HG03558 (cell line): ENCODE data around the gene SEC31A.
"Not testable (repeated sequence)": the region's sequence is repeated elsewhere in the genome, so short reads cannot be mapped to it uniquely, and the experiment has no call there.

Experiments used
- ATAC-seq: cut with Tn5 transposase; IDR thresholded peaks from one replicate; pipeline ENCODE4 v1.9.1; 2021; ENCODE audit warnings: moderate number of reproducible peaks; ENCODE audit not compliant: unreplicated experiment; ENCODE audit errors: extremely low read depth

The SEC31A gene

DNA sequence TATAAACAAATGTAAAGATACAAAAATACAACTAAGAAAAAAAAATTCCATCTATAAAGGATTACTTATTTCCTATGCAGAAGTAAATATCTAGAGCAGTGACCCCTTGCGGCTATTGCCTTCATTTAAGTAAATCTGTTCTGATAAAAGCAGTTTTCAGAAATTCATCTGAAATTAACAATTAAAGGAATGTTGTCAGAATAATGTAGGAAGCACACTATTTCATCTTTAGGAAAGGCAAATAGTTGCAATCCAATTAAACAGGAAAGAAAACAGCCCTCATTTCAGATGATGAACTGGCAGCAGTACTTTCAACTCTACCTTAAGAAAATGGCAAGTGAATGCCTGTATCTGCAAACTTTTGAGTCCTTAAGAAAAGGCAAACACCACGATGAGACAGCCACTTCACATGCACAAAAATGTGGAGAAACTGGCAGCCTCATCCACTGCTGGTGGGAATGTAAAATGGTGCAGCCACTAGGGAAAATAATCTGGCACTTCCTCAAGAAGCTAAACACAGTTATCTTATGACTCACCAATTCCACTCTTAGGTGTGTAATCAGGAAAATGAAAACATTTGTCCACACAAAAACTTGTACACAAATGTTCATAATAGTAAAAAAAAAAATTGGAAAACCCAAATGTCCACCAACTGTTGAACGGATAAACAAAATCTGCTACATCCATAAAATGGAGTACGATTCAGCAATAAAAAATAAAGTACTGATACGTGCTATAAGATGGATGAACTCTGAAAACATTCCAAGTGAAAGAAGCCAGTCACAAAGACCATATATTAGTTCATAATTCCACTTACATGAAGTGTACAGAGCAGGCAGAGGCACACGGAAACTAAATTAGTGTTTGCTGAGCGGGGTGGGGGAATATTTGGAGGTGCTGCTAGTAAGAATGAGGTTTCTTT, 7.6 kb upstream of the SEC31A start:
- no peak for ATAC-seq

- no peak for ATAC-seq
These were observed 5.8 kb upstream of the SEC31A start for GRCh38 chr4:82896755-82897154.

DNA sequence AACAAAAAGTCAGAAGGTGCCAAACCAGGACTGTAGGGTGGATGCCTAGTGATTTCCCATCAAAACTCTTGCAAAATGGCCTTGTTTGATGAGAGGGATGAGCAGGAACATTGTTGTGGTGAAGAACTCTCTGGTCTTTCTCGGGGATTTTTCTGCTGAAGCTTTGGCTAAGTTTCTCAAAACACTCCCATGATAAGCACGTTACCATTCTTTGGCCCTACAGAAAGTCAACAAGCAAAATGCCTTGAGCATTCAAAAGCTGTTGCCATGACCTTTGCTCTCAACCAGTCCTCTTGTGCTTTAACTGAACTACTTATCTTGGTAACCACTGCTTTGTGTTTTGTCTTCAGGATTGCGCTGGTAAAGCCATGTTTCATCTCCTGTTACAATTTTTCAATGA, 3.0 kb upstream of the SEC31A start:
- ATAC-seq = no peak

DNA sequence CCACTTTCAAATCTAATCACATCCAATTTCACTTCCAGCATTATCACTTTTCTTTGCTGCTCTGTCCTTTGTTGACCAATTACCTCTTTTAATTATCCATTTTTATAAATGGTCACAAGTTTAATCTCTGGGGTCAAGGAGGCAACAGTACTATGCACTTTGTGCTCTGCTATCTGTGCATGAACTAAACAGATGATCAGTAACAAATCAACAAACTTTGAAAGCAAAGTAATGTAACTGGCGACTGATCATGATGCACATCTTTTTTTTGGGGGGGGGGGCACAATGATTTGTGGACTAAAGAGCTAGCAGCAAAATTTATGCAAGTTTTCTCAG, 1.5 kb upstream of the SEC31A start:
- ATAC-seq = no peak

- no peak for ATAC-seq
These were observed 934 bp upstream of the SEC31A start for GRCh38 chr4:82891707-82892466.

- peak; percentile 24 for ATAC-seq
These were observed 439 bp downstream of the SEC31A start for GRCh38 chr4:82890528-82890900.

DNA sequence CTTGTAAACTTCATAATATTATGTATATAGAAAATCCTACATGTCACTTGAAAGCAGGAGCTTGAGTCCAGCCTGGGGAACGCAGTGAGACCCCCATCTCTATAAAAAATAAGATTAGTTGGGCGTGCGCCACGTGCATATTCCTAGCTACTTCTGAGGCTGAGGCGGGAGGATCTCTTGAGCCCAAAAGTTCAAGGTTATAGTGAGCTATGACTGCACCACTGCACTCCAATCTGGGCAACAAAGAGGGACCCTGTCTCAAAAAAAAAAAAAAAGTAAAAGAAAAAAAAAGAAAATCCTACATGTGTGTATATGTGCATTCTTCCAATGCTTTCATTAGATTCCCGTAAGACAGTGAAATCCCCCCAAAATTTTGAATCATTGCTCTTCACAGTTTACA, 1.7 kb downstream of the SEC31A start:
- no peak for ATAC-seq

DNA sequence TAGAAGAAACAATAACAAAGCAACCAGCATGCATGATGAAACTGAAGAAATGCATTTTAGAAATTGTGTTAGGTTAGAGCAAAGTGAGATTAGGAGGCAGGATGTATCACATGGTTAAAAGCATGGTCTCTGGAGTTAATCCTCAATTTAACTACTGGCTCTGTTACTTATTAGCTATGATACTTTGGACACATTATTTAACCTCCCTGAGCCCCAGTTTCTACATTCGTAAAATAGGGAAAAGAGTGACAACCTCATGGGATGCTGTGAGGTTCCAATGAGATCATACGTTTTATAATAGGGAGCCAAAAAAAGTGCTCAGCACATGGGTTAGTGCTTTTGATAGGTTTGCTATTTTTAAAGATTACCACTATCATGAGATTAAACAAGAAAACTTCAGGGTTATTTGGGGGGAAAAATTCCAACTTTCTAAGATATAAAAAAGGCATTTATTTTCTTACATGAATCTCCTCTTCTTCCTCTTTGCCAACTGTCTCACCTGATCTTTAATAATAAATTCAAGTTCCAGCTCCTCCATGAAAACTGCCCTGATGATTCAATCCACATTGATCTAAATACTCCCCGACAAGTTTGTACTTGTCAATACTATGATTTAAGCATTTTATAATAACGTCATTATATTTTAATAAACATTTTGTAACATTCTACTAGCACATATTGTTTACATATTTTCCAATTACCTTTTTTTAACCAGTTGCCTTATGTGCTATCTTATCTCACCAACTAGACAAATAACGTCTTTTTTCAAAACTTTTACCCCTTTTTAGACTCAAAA, 4.6 kb downstream of the SEC31A start:
- no peak for ATAC-seq

- ATAC-seq = no peak
These were observed 5.5 kb downstream of the SEC31A start for GRCh38 chr4:82885410-82885809.

DNA sequence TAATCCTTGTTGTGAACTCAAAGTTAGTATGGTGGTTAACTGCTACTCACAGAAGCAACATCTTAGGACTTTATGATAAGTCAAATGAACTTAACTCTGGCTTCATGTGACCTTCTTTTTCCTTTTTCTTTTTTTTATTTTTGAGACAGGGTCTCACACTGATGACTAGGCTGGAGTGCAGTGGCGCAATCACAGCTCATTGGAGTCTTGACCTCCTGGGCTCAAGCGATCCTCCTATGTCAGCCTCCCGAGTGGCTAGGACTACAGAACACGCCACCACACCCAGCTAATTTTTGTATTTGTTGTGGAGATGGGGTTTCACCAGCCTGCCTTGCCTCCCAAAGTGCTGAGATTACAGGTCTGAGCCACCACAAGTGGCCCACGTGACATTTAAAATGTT, 22.4 kb downstream of the SEC31A start:
- no peak for ATAC-seq

GRCh38 chr4:82866706-82867385, 24.1 kb downstream of the SEC31A start:
- no peak for ATAC-seq

DNA sequence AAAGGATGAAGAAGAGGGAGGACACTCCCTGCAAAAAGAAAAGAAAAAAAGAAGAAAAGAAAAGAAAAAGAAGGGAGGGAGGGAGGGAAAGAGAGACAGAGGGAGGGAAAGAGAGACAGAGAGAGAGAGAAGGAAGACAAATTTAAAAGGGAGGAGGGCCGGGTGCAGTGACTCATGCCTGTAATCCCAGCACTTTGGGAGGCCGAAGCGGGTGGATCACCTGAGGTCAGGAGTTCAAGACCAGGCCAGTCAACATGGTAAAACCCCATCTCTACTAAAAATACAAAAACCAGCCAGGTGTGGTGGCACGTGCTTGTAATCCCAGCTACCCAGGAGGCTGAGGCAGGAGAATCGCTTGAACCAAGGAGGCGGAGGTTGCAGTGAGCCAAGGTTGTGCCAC, 24.9 kb downstream of the SEC31A start:
- ATAC-seq = not testable (repeated sequence)

- no peak for ATAC-seq
These were observed 25.4 kb downstream of the SEC31A start for GRCh38 chr4:82865592-82865991.

GRCh38 chr4:82864336-82864979, 26.5 kb downstream of the SEC31A start:
- ATAC-seq = no peak

GRCh38 chr4:82861529-82861928, 29.4 kb downstream of the SEC31A start:
- no peak for ATAC-seq

GRCh38 chr4:82860487-82860886, 30.5 kb downstream of the SEC31A start:
- ATAC-seq = not testable (repeated sequence)

DNA sequence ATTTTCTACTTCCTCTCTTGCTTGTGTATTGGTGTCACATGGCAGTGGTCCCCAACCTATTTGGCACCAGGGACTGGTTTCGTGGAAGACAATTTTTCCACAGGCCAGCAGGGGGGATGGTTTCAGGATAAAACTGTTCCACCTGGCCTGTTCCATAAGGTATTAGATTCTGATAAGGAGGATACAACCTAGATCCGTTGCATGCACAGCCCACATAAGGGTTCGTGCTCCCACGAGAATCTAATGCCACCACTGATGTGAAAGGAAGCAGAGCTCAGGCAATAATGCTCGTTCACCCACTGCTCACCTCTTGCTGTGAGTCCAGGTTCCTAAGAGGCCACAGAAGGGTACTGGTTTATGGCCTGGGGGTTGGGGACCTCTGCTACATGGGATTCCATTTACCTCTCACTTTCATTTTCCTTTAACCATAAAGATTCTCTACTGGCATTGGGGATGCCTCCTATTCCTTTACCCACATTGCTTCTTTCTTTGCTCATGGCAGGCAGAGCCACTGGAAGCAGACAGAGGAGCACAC, 38.1 kb downstream of the SEC31A start:
- ATAC-seq = no peak

DNA sequence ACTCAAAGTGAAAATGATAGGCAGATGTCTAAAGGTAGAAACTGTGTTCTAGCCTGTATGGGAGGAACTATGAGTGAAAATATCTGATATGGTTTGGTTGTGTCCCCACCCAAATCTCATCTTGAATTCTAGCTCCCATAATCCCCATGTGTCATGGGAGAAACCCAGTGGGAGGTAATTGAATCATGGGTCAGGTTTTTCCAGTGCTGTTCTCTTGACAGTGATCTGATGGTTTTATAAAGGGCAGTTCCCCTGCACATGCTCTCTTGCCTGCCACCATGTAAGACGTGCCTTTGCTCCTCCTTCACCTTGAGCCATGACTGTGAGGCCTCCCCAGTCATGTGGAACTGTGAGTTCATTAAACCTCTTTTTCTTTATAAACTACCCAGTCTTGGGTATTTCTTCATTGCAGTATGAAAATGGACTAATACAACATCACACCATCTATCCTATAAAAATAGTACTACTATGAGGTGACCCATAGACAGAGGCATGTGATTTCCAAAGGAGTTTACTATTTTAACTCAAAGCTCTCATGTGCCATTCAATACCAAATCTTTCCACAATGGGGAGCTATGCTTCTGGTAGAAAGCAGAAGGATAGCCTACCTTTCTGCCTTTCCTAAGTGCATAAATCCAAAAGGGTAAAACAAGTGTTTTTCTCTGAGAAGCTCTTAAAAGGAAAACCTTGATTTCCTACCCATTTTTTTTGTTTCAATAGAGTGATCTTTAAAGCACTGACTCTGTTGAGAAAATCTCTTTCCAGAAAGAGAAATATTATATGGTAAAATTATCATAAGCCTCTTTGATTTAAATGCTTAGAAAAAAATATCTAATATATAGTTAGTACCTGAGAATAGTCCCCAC, 38.8 kb downstream of the SEC31A start:
- ATAC-seq = no peak

- ATAC-seq = no peak
These were observed 39.6 kb downstream of the SEC31A start for GRCh38 chr4:82851318-82851717.
